MCF 10A (cell line): ENCODE measurements around the gene ACP6. TPM values are rescaled to one million over a fixed set of nuclear protein-coding genes. Genes with fewer than 3 reads are reported as not detected.
A peak's percentile ranks its signal among the peaks of the same experiment; 100 is the strongest.

ENCODE experiments used
- BruUV-seq: library from RNA; stranded (reverse); fragments of 400-500 nt; replicated peaks from 2 replicates; lab custom pipeline; 2021; lab: Mats Ljungman, UMichigan
- CTCF ChIA-PET: fragments of 300-600 bp; sonication (Branson Sonifier 250); formaldehyde crosslinking; extraction: SDS; loops from one replicate; lab custom pipeline; 2021; ENCODE audit warnings: antibody characterized with exemption, inconsistent platforms; lab: Yijun Ruan, JAX
- POLR2A ChIA-PET: fragments of 300-600, 350-650 bp; sonication (Branson Sonifier 250); formaldehyde crosslinking; extraction: SDS; loops from one replicate; lab custom pipeline; 2020; ENCODE audit warnings: antibody characterized with exemption, inconsistent platforms; lab: Yijun Ruan, JAX
- DNase-seq: peaks from one replicate; pipeline ENCODE4 v3.0.0-alpha.2; 2018; ENCODE audit not compliant: unreplicated experiment
- H3K27ac Mint-ChIP-seq: one replicate; pipeline ENCODE4 v1.8.0; 2022; ENCODE audit warnings: mild to moderate bottlenecking, low read depth, mixed read lengths; ENCODE audit not compliant: unreplicated experiment
- H3K27me3 Mint-ChIP-seq: one replicate; pipeline ENCODE4 v1.8.0; 2022; ENCODE audit warnings: mixed read lengths; ENCODE audit not compliant: insufficient read depth, unreplicated experiment
- H3K36me3 Mint-ChIP-seq: one replicate; pipeline ENCODE4 v1.8.0; 2022; ENCODE audit warnings: mild to moderate bottlenecking, moderate library complexity, mixed read lengths; ENCODE audit not compliant: insufficient read depth, unreplicated experiment
- H3K4me1 Mint-ChIP-seq: one replicate; pipeline ENCODE4 v1.8.0; 2022; ENCODE audit warnings: mixed read lengths; ENCODE audit not compliant: insufficient read depth, unreplicated experiment
- H3K4me3 Mint-ChIP-seq: one replicate; pipeline ENCODE4 v1.8.0; 2022; ENCODE audit warnings: mild to moderate bottlenecking, moderate library complexity, mixed read lengths; ENCODE audit not compliant: unreplicated experiment
- H3K9me3 Mint-ChIP-seq: one replicate; pipeline ENCODE4 v1.8.0; 2022; ENCODE audit warnings: mixed read lengths; ENCODE audit not compliant: unreplicated experiment
- intact Hi-C: fragments of 100-400 bp; cut with micrococcal nuclease; formaldehyde crosslinking; loops from 2 replicates; pipeline ENCODE4 v1.14.1; 2022
- total RNA-seq: library from RNA; stranded (reverse); gene quantifications from 2 replicates; pipeline ENCODE4 v1.2.3, GENCODE V29; 2022
- TF ChIP-seq, protein P1 (sequence below): fragments of 200-600 bp; IDR thresholded peaks from one replicate; pipeline ENCODE4 v1.8.0; 2022; ENCODE audit warnings: antibody characterized with exemption, mild to moderate bottlenecking; ENCODE audit not compliant: unreplicated experiment

The ACP6 gene
- total RNA-seq, 1 experiment from 2014 or later, result 40.5 TPM

DNA sequence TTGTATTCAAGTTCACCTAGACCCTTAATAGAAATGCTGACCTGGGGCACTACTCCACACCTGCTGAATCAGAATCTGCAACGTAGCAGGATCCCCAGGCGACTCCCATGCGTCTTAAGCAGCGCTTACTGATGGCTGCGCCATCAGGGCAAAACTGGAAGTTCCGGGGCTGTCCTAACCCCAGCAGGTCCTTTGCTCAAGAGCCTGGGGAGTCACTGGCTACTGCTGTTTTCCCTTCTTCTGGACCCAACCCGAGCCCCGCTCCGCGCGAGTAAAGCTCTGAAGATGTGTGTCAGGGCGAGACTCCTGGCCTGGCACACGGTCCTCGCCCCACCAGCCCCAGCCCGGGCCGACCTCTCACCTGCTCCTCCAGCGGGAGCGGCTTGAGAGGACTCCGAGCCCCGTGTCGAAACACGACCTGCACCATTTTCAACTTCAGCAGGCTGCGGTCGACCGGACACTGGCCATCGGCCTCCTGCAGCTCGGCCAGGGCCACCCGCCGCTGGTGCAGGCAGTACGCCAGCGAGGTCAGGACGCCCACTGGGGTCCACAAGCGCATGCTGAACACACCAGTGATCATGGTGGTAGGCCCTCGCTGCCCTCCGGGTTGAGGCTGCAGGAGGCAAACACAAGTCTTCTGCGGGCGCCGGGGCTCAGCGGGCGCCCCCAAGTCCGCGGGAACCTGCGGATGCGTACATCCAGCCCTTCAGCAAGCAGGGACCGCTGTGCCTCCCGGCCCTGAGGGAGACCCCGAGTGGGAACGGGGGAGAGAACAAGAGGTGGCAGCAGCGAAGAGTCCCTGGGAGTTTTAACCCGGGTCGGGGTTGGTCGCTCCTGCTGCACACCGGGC lies 630 bp downstream of the ACP6 start:
- DNase-seq, result peak; percentile 74
- H3K9me3 Mint-ChIP-seq, result no peaks in the 10 kb centered on the region
- H3K36me3 Mint-ChIP-seq, result no peaks in the 10 kb centered on the region
- ChIA-PET POLR2A (interaction anchor here (0.7 to 2.2 kb wide), 28 partner anchors 9 to 232 kb away, joined by 3 to 20 read pairs (median 4); no protein-coding TSS in a partner anchor), CTCF (interaction anchor here (0.6 to 1.8 kb wide), 13 partner anchors 12 to 630 kb away, joined by 3 to 8 read pairs (median 4); no protein-coding TSS in a partner anchor)
- TF ChIP-seq, protein P1, sequence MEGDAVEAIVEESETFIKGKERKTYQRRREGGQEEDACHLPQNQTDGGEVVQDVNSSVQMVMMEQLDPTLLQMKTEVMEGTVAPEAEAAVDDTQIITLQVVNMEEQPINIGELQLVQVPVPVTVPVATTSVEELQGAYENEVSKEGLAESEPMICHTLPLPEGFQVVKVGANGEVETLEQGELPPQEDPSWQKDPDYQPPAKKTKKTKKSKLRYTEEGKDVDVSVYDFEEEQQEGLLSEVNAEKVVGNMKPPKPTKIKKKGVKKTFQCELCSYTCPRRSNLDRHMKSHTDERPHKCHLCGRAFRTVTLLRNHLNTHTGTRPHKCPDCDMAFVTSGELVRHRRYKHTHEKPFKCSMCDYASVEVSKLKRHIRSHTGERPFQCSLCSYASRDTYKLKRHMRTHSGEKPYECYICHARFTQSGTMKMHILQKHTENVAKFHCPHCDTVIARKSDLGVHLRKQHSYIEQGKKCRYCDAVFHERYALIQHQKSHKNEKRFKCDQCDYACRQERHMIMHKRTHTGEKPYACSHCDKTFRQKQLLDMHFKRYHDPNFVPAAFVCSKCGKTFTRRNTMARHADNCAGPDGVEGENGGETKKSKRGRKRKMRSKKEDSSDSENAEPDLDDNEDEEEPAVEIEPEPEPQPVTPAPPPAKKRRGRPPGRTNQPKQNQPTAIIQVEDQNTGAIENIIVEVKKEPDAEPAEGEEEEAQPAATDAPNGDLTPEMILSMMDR, result no peak
- H3K4me1 Mint-ChIP-seq, result peaks cover 14% of the 10 kb centered on the region
- no TSS peak for BruUV-seq
- intact Hi-C loops, result loop anchor here (2.0 kb wide), 1 partner anchor 71 kb away; no protein-coding TSS in a partner anchor
- H3K4me3 Mint-ChIP-seq, result peak overlapping the region; percentile 93
- H3K27ac Mint-ChIP-seq, result peak overlapping the region; percentile 75
- H3K27me3 Mint-ChIP-seq, result no peaks in the 10 kb centered on the region

DNA sequence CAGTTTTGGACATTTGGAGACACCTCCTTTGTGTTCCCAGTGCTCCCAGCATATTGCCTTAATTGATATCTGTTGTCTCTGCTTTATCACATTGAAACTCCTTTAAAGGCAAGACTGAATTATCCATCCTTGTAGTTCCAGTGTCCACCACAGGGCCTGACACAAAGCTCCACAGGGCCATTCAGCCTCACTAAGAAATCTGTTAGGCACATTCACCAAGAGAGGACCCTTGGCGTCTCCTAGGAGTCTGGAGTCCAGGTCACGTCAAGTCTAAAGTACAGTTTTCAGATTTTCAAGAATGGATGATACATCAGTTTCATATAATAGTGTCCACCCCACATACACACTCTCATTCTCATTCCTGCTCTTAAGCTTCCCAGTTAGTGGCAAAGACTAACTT lies 4.8 kb downstream of the ACP6 start:
- intact Hi-C loops, result no loop called here
- no TSS peak for BruUV-seq
- Mint-ChIP-seq H3K27me3 (no peaks in the 10 kb centered on the region), H3K4me3 (no peak overlapping the region), H3K4me1 (peaks cover 14% of the 10 kb centered on the region), H3K36me3 (peaks cover 6% of the 10 kb centered on the region), H3K27ac (no peak overlapping the region), H3K9me3 (no peaks in the 10 kb centered on the region)
- CTCF ChIA-PET, result interaction anchor here (0.6 to 3.4 kb wide), 10 partner anchors 14 to 392 kb away, joined by 3 to 18 read pairs (median 4); no protein-coding TSS in a partner anchor
- no peak for DNase-seq
- TF ChIP-seq, protein P1, result peak; percentile 32
- POLR2A ChIA-PET, result interaction anchor here (0.7 kb wide), 1 partner anchor 10 kb away, joined by 3 read pairs; no protein-coding TSS in a partner anchor

DNA sequence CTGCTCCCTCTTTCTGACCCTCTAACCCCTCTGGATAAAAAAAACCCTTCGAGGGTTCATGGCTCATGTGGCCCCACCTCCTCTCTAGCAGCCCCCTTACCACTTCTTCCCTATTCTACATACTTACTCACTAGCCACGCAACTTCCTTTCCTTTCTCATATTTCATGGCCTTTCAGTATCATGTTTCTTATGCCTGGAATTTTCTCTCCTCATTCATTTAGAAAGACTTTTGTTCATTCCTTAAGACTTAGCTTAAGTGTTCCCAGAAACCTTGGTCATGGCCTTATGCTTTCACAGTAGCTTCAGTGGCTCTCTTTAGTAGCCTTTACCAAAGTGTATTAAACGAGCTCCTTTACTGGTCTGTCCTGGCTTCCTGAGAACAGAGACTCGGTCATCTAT lies 6.1 kb downstream of the ACP6 start:
- intact Hi-C loops, result no loop called here
- DNase-seq, result no peak
- H3K36me3 Mint-ChIP-seq, result peaks cover 6% of the 10 kb centered on the region
- BruUV-seq, result no TSS peak
- ChIA-PET POLR2A (interaction anchor here (0.7 to 0.8 kb wide), 2 partner anchors 192 to 231 kb away, joined by 3 read pairs; no protein-coding TSS in a partner anchor), CTCF (interaction anchor here (0.6 to 3.4 kb wide), 10 partner anchors 10 to 279 kb away, joined by 3 to 18 read pairs (median 4); no protein-coding TSS in a partner anchor)
- H3K27me3 Mint-ChIP-seq, result no peaks in the 10 kb centered on the region
- H3K9me3 Mint-ChIP-seq, result no peaks in the 10 kb centered on the region
- TF ChIP-seq, protein P1, result no peak
- H3K4me1 Mint-ChIP-seq, result peaks cover 11% of the 10 kb centered on the region
- H3K27ac Mint-ChIP-seq, result no peak overlapping the region
- H3K4me3 Mint-ChIP-seq, result no peak overlapping the region

- peaks cover 68% of the 10 kb centered on the region for H3K36me3 Mint-ChIP-seq
- no peak for DNase-seq
- no peaks in the 10 kb centered on the region for H3K4me1 Mint-ChIP-seq
- no TSS peak for BruUV-seq
- no peaks in the 10 kb centered on the region for H3K9me3 Mint-ChIP-seq
- intact Hi-C loops, result no loop called here
- TF ChIP-seq, protein P1, result no peak
- POLR2A ChIA-PET, result no interaction called here
- no peak overlapping the region for H3K4me3 Mint-ChIP-seq
- H3K27ac Mint-ChIP-seq, result no peak overlapping the region
- H3K27me3 Mint-ChIP-seq, result no peaks in the 10 kb centered on the region
- CTCF ChIA-PET, result interaction anchor here (6.0 kb wide), 1 partner anchor 14 kb away, joined by 36 read pairs; no protein-coding TSS in a partner anchor
These were observed 15.8 kb downstream of the ACP6 start for GRCh38 chr1:147654511-147654910.
